ENCODE results near the gene TNIP2.

Gene TNIP2

GRCh38 chr4:2754848-2755819, 1.0 kb downstream of the TNIP2 start:
- Histone ChIP-seq H3K4me3 (ENCODE audit: low read depth, low read length) (peak overlapping the region; percentile 74), H3K27me3 (no peaks in the 10 kb centered on the region), H3K9me3 (no peaks in the 10 kb centered on the region), H3K4me1 (peaks cover 5% of the 10 kb centered on the region), H3K36me3 (no peaks in the 10 kb centered on the region)
- TF ChIP-seq CTCF (IDR thresholded peaks at IDR 0.05; ENCODE audit: low read depth, low read length) = no peak
- no peak for DNase-seq

GRCh38 chr4:2753436-2753835, 2.7 kb downstream of the TNIP2 start:
- no peak for TF ChIP-seq CTCF (IDR thresholded peaks at IDR 0.05; ENCODE audit: low read depth, low read length)
- Histone ChIP-seq H3K27me3 (no peaks in the 10 kb centered on the region), H3K4me1 (peaks cover 5% of the 10 kb centered on the region), H3K9me3 (no peaks in the 10 kb centered on the region), H3K36me3 (no peaks in the 10 kb centered on the region), H3K4me3 (ENCODE audit: low read depth, low read length) (no peak overlapping the region)
- no peak for DNase-seq

- peaks cover 18% of the 10 kb centered on the region for H3K4me1 ChIP-seq
- TF ChIP-seq CTCF (IDR thresholded peaks at IDR 0.05; ENCODE audit: low read depth, low read length) = no peak
- DNase-seq = no peak
- no peak overlapping the region for H3K4me3 ChIP-seq (ENCODE audit: low read depth, low read length)
- H3K9me3 ChIP-seq = no peaks in the 10 kb centered on the region
- H3K27me3 ChIP-seq = no peaks in the 10 kb centered on the region
- H3K36me3 ChIP-seq = peaks cover 16% of the 10 kb centered on the region
Observed at GRCh38 chr4:2750719-2751605, 5.2 kb downstream of the TNIP2 start.

- no peak for TF ChIP-seq CTCF (IDR thresholded peaks at IDR 0.05; ENCODE audit: low read depth, low read length)
- Histone ChIP-seq H3K4me3 (ENCODE audit: low read depth, low read length) (no peak overlapping the region), H3K4me1 (peaks cover 23% of the 10 kb centered on the region), H3K36me3 (peaks cover 44% of the 10 kb centered on the region), H3K27me3 (no peaks in the 10 kb centered on the region), H3K9me3 (no peaks in the 10 kb centered on the region)
- DNase-seq = no peak
Observed at GRCh38 chr4:2746891-2747695, 9.0 kb downstream of the TNIP2 start.

GRCh38 chr4:2745981-2746806, 9.9 kb downstream of the TNIP2 start:
- H3K4me3 ChIP-seq (ENCODE audit: low read depth, low read length) = no peak overlapping the region
- H3K36me3 ChIP-seq = peaks cover 44% of the 10 kb centered on the region
- no peaks in the 10 kb centered on the region for H3K27me3 ChIP-seq
- peak; percentile 92 for DNase-seq
- peaks cover 23% of the 10 kb centered on the region for H3K4me1 ChIP-seq
- no peak for TF ChIP-seq CTCF (IDR thresholded peaks at IDR 0.05; ENCODE audit: low read depth, low read length)
- H3K9me3 ChIP-seq = no peaks in the 10 kb centered on the region

All from BE2C (cell line).